ENCODE results near the gene VAV2.

VAV2 gene

GRCh38 chr9:133742849-133743444, 249.2 kb downstream of the VAV2 start:
- in situ Hi-C loops (cut with MboI; ENCODE audit: low sequenced_read_pairs, unreplicated experiment), result loop anchor here (25.0 kb wide), 1 partner anchor 206 kb away; the partner anchor contains the start of gene ADAMTSL2
- TF ChIP-seq CTCF (IDR thresholded peaks at IDR 0.05; ENCODE audit: borderline replicate concordance, control extremely low read depth, extremely low read depth, insufficient read depth, missing control alignments), result peak; percentile 97
- peak; percentile 91 for DNase-seq (ENCODE audit: low spot score)

DNA sequence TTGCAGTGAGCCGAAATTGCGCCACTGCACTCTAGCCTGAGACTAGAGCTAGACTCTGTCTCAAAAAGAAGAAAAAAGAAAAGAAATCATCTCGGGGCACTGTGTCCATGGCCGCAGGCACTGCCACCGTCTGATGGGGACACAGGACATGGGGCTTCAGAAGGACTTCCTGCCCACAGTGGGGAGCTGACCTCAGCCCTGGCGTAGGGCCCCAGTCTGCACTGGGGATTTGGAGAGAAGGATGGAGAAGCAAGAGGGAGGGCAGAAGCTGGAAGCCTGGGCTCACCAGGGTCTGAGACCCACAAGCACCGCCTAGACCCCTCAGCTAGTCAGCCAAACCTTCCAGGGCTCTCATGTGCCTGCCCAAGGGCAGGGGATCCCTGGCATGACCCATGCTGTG, 249.9 kb downstream of the VAV2 start:
- DNase-seq (ENCODE audit: low spot score), result no peak
- TF ChIP-seq CTCF (IDR thresholded peaks at IDR 0.05; ENCODE audit: borderline replicate concordance, control extremely low read depth, extremely low read depth, insufficient read depth, missing control alignments), result no peak
- in situ Hi-C loops (cut with MboI; ENCODE audit: low sequenced_read_pairs, unreplicated experiment), result loop anchor here (25.0 kb wide), 1 partner anchor 205 kb away; the partner anchor contains the start of gene ADAMTSL2

DNA sequence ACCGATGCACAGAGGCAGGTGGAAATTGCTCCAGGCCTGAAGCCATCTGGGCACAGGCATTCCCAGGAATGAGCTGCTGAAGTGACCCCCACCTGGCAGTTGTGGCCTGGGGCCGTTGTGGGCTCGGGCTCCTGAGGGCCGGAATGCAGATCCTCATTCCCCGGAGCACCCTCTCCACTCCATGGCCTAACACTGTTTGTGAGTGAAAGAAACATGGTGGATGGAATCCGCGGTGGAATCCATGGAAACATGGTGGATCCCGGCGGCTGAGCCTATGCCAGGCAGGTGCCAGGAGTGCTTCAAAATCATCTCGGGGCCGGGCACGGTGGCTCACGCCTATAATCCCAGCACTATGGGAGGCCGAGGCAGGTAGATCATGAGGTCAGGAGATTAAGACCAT, 250.4 kb downstream of the VAV2 start:
- in situ Hi-C loops (cut with MboI; ENCODE audit: low sequenced_read_pairs, unreplicated experiment), result loop anchor here (25.0 kb wide), 1 partner anchor 204 kb away; the partner anchor contains the start of gene ADAMTSL2
- no peak for DNase-seq (ENCODE audit: low spot score)
- TF ChIP-seq CTCF (IDR thresholded peaks at IDR 0.05; ENCODE audit: borderline replicate concordance, control extremely low read depth, extremely low read depth, insufficient read depth, missing control alignments), result no peak

- no peak for TF ChIP-seq CTCF (IDR thresholded peaks at IDR 0.05; ENCODE audit: borderline replicate concordance, control extremely low read depth, extremely low read depth, insufficient read depth, missing control alignments)
- in situ Hi-C loops (cut with MboI; ENCODE audit: low sequenced_read_pairs, unreplicated experiment), result loop anchor here (25.0 kb wide), 1 partner anchor 204 kb away; the partner anchor contains the start of gene ADAMTSL2
- DNase-seq (ENCODE audit: low spot score), result no peak
Measured at GRCh38 chr9:133740911-133741310, 251.2 kb downstream of the VAV2 start.

GRCh38 chr9:133739408-133740280, 252.5 kb downstream of the VAV2 start:
- in situ Hi-C loops (cut with MboI; ENCODE audit: low sequenced_read_pairs, unreplicated experiment), result loop anchor here (25.0 kb wide), 1 partner anchor 202 kb away; the partner anchor contains the start of gene ADAMTSL2
- DNase-seq (ENCODE audit: low spot score), result no peak
- no peak for TF ChIP-seq CTCF (IDR thresholded peaks at IDR 0.05; ENCODE audit: borderline replicate concordance, control extremely low read depth, extremely low read depth, insufficient read depth, missing control alignments)

DNA sequence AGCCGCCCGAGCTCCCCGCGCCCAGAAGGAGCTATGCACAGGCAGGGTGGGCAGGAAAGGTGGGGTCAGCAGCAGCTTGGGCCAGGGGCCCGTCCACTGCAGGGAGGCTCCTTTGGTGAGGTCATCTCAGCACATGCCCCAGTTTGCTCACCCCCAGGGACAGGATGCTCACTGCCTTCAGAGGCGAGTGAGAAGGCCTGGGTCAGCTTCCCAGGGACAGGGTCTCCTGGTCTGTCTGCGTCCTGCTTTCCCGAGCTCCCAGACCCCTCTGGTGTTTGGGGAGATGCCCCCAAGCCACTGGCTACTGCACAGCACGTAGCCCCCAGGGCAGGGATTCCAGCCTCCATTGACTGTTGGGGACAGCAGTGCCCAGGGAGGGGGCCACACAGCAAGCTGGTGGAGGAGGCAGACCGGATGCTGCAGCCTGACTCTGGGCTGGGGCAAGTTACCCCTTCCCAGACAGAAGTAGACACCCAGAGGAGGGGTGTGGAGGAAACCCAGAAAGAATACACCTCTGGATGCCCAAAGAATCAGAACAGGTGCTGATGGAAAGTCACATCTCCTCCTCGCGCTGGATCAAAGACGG, 253.4 kb downstream of the VAV2 start:
- TF ChIP-seq CTCF (IDR thresholded peaks at IDR 0.05; ENCODE audit: borderline replicate concordance, control extremely low read depth, extremely low read depth, insufficient read depth, missing control alignments), result no peak
- no peak for DNase-seq (ENCODE audit: low spot score)
- in situ Hi-C loops (cut with MboI; ENCODE audit: low sequenced_read_pairs, unreplicated experiment), result loop anchor here (25.0 kb wide), 1 partner anchor 201 kb away; the partner anchor contains the start of gene ADAMTSL2

Measured in GM13976 (cell line).